BE2C (cell line): ENCODE data around the gene KIF2B.
"Not testable (repeated sequence)": the region's sequence is repeated elsewhere in the genome, so short reads cannot be mapped to it uniquely, and the experiment has no call there.

Experiments used
- DNase-seq: peaks from one replicate; pipeline ENCODE4 v3.0.0-alpha.2; 2020
- H3K27me3 ChIP-seq: fragments of 250-450 bp; sonication (Bioruptor Pico); 2 replicates; pipeline ENCODE4 v1.5.1; 2020; ENCODE audit warnings: mild to moderate bottlenecking
- H3K36me3 ChIP-seq: fragments of 250-450 bp; sonication (Bioruptor Pico); 2 replicates; pipeline ENCODE4 v1.5.1; 2020; ENCODE audit warnings: mild to moderate bottlenecking
- H3K4me1 ChIP-seq: fragments of 250-450 bp; sonication (Bioruptor Pico); 2 replicates; pipeline ENCODE4 v1.5.1; 2020
- H3K4me3 ChIP-seq: 2 replicates; pipeline ENCODE4 v1.5.1; 2011; ENCODE audit warnings: low read depth, low read length
- H3K9me3 ChIP-seq: fragments of 250-450 bp; sonication (Bioruptor Pico); 2 replicates; pipeline ENCODE4 v1.5.1; 2020
- CTCF ChIP-seq: IDR thresholded peaks from 2 replicates; pipeline ENCODE4 v1.5.1; 2012; ENCODE audit warnings: mild to moderate bottlenecking, low read depth, low read length

KIF2B gene

DNA sequence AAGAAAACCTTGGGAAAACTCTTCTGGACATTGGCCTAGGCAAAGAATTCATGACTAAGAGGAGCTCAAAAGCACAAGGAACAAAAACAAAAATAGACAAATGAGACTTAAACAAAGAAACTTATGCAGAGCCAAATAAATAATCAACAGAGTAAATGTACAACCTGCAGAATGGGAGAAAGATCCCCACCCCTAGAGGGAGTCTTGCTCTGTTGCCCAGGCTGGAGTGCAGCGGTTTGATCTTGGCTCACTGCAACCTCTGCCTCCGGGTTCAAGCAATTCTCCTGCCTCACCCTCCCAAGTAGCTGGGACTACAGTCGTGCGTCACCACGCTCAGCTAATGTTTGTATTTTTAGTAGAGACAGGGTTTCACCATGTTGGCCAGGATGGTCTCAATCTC is 48.4 kb downstream of the KIF2B start:
- H3K4me1 ChIP-seq, H3K27me3 ChIP-seq, DNase-seq, H3K4me3 ChIP-seq, H3K36me3 ChIP-seq, H3K9me3 ChIP-seq: not testable (repeated sequence)
- TF ChIP-seq CTCF, result peak; percentile 25; the same call in 1 of the 2 replicates
